HEK293 (cell line): ENCODE data around the gene DHRS7B.
A peak's percentile ranks its signal among the peaks of the same experiment; 100 is the strongest.

Experiments
- GLI2 ChIP-seq: fragments of 450-650 bp; formaldehyde crosslinking; IDR thresholded peaks from 2 replicates; pipeline ENCODE4; 2017; ENCODE audit warnings: missing biosample characterization, missing genetic modification characterization, low read depth, borderline replicate concordance
- GLIS1 ChIP-seq: fragments of 450-650 bp; formaldehyde crosslinking; IDR thresholded peaks from 2 replicates; pipeline ENCODE4 v1.5.1; 2016; ENCODE audit warnings: missing biosample characterization, missing genetic modification characterization
- IKZF3 ChIP-seq: fragments of 450-650 bp; IDR thresholded peaks from 2 replicates; pipeline ENCODE4 v1.5.0; 2018; ENCODE audit warnings: missing biosample characterization, mild to moderate bottlenecking, missing genetic modification characterization, moderate library complexity
- MYNN ChIP-seq: fragments of 450-650 bp; formaldehyde crosslinking; IDR thresholded peaks from 2 replicates; pipeline ENCODE4 v1.5.1; 2016; ENCODE audit warnings: missing biosample characterization, missing genetic modification characterization, borderline replicate concordance
- TCF7L2 ChIP-seq: IDR thresholded peaks from 2 replicates; pipeline ENCODE4 v1.6.1; 2011; ENCODE audit warnings: low read depth, mild to moderate bottlenecking, inconsistent platforms, low read length, moderate library complexity, borderline replicate concordance
- TRIM28 ChIP-seq: IDR thresholded peaks from 2 replicates; pipeline ENCODE4 v1.6.1; 2011; ENCODE audit warnings: low read length, control low read depth, borderline replicate concordance
- YY1 ChIP-seq: fragments of 450-650 bp; formaldehyde crosslinking; IDR thresholded peaks from 2 replicates; pipeline ENCODE4 v1.5.1; 2018; ENCODE audit warnings: missing biosample characterization, missing genetic modification characterization
- ZBTB20 ChIP-seq: fragments of 450-650 bp; formaldehyde crosslinking; IDR thresholded peaks from 2 replicates; pipeline ENCODE4 v1.5.1; 2016; ENCODE audit warnings: missing biosample characterization, missing genetic modification characterization
- ZNF133 ChIP-seq: fragments of 450-650 bp; formaldehyde crosslinking; IDR thresholded peaks from 2 replicates; pipeline ENCODE4 v1.5.1; 2016; ENCODE audit warnings: missing biosample characterization, missing genetic modification characterization
- ZNF24 ChIP-seq: fragments of 450-650 bp; formaldehyde crosslinking; IDR thresholded peaks from 2 replicates; pipeline ENCODE4 v1.5.1; 2016; ENCODE audit warnings: missing biosample characterization, missing genetic modification characterization
- ZNF248 ChIP-seq: fragments of 450-650 bp; formaldehyde crosslinking; IDR thresholded peaks from 2 replicates; pipeline ENCODE4 v1.5.1; 2017; ENCODE audit warnings: missing biosample characterization, missing genetic modification characterization
- ZNF274 ChIP-seq, 2 experiments: fragments of 200-500 bp in 1 of 2; fragments of 450-650 bp in 1 of 2; sonication (Bioruptor generic) in 1 of 2; formaldehyde crosslinking in 1 of 2; IDR thresholded peaks; 2 replicates each; pipeline versions ENCODE4 v1.5.1 to v1.6.1; 2014 to 2016; ENCODE audit warnings: borderline replicate concordance in 1 of 2, inconsistent platforms in 1 of 2, low read length in 1 of 2, missing biosample characterization in 1 of 2, missing genetic modification characterization in 1 of 2
- ZNF394 ChIP-seq: fragments of 450-650 bp; formaldehyde crosslinking; IDR thresholded peaks from 2 replicates; pipeline ENCODE4 v1.5.1; 2016; ENCODE audit warnings: missing biosample characterization, missing genetic modification characterization, mild to moderate bottlenecking, moderate library complexity, borderline replicate concordance
- ZNF48 ChIP-seq: fragments of 450-650 bp; formaldehyde crosslinking; IDR thresholded peaks from 2 replicates; pipeline ENCODE4 v1.5.1; 2016; ENCODE audit warnings: missing biosample characterization, missing genetic modification characterization
- ZNF530 ChIP-seq: fragments of 450-650 bp; formaldehyde crosslinking; IDR thresholded peaks from 2 replicates; pipeline ENCODE4 v1.5.1; 2016; ENCODE audit warnings: low read depth, missing biosample characterization, missing genetic modification characterization
- ZNF596 ChIP-seq: fragments of 450-650 bp; IDR thresholded peaks from 2 replicates; pipeline ENCODE4 v1.5.0; 2018; ENCODE audit warnings: missing biosample characterization, mild to moderate bottlenecking, missing genetic modification characterization, moderate library complexity
- ZNF658 ChIP-seq: fragments of 450-650 bp; formaldehyde crosslinking; IDR thresholded peaks from 2 replicates; pipeline ENCODE4; 2016; ENCODE audit warnings: missing biosample characterization, missing genetic modification characterization
- ZNF664 ChIP-seq: fragments of 450-650 bp; formaldehyde crosslinking; IDR thresholded peaks from 2 replicates; pipeline ENCODE4 v1.5.1; 2016; ENCODE audit warnings: missing biosample characterization, missing genetic modification characterization
- ZNF707 ChIP-seq: fragments of 450-650 bp; formaldehyde crosslinking; IDR thresholded peaks from 2 replicates; pipeline ENCODE4 v1.5.1; 2016; ENCODE audit warnings: missing biosample characterization, missing genetic modification characterization
- ZSCAN16 ChIP-seq: fragments of 450-650 bp; formaldehyde crosslinking; IDR thresholded peaks from 2 replicates; pipeline ENCODE4 v1.5.1; 2016; ENCODE audit warnings: missing biosample characterization, missing genetic modification characterization
- TF ChIP-seq, protein P1 (sequence below): fragments of 450-650 bp; formaldehyde crosslinking; IDR thresholded peaks from 2 replicates; pipeline ENCODE4 v1.5.1; 2016; ENCODE audit warnings: missing biosample characterization, missing genetic modification characterization
- TF ChIP-seq, protein P2 (sequence below): fragments of 450-650 bp; formaldehyde crosslinking; IDR thresholded peaks from 2 replicates; pipeline ENCODE4 v1.5.1; 2016; ENCODE audit warnings: missing biosample characterization, missing genetic modification characterization
- TF ChIP-seq, protein P3 (sequence below): fragments of 450-650 bp; formaldehyde crosslinking; IDR thresholded peaks from 2 replicates; pipeline ENCODE4 v1.5.0; 2017; ENCODE audit warnings: missing biosample characterization, missing genetic modification characterization, borderline replicate concordance
- TF ChIP-seq, protein P4 (sequence below): fragments of 450-650 bp; formaldehyde crosslinking; IDR thresholded peaks from 2 replicates; pipeline ENCODE4 v1.5.1; 2016; ENCODE audit warnings: missing biosample characterization, missing genetic modification characterization
- TF ChIP-seq, protein P5 (sequence below): fragments of 450-650 bp; formaldehyde crosslinking; IDR thresholded peaks from 2 replicates; pipeline ENCODE4 v1.5.1; 2016; ENCODE audit warnings: missing biosample characterization, missing genetic modification characterization, low read depth
- TF ChIP-seq, protein P6 (sequence below): fragments of 450-650 bp; IDR thresholded peaks from 2 replicates; pipeline ENCODE4 v1.5.1; 2018; ENCODE audit warnings: missing biosample characterization, mild to moderate bottlenecking, missing genetic modification characterization
- TF ChIP-seq, protein P7 (sequence below): fragments of 450-650 bp; formaldehyde crosslinking; IDR thresholded peaks from 2 replicates; pipeline ENCODE4 v1.5.1; 2016; ENCODE audit warnings: missing biosample characterization, missing genetic modification characterization

DHRS7B gene

DNA sequence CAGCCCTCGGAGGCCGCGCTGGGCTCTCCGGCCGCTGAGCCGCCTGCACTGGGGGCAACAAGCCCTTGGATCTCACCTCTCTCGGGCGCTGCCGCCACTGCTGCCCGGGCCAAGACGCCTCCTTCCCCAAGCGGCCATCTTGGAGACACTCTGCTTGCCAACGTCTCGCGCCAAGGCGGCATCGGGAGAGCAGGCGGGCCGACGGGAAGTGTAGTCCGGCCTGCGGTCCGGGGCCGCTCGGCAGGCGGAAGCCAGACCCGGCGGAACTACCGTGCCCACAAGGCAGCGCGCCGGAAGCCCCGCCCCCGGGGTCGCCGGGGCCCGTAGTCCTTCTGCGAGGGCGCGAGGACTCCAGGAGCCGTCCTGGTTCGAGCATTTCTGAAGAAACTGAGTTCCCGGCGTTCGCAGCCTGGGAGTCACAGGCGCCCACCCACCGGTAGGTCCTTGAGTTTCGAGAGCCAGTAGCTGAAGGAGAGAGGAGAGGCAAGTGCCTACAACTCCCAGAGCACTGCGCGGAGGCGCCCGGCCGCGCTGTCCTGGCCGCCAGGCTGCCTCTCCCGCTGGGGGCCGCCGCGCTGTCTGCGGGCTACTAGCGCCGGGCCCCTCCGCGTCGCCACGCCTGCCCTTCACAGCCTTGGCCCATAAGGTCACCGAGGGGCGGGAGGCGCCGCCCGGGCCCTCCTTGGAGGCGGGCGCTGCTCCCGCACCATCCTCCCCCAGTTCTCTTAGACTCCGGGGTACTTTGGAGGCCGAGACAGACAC lies 87.4 kb downstream of the DHRS7B start, which contains the start of gene TMEM11 (continued):
- no peak; the same call in 1 of the 2 replicates for TF ChIP-seq TRIM28
- TF ChIP-seq, protein P1, sequence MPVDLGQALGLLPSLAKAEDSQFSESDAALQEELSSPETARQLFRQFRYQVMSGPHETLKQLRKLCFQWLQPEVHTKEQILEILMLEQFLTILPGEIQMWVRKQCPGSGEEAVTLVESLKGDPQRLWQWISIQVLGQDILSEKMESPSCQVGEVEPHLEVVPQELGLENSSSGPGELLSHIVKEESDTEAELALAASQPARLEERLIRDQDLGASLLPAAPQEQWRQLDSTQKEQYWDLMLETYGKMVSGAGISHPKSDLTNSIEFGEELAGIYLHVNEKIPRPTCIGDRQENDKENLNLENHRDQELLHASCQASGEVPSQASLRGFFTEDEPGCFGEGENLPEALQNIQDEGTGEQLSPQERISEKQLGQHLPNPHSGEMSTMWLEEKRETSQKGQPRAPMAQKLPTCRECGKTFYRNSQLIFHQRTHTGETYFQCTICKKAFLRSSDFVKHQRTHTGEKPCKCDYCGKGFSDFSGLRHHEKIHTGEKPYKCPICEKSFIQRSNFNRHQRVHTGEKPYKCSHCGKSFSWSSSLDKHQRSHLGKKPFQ (tag by site-specific recombination): no peak
- peak; percentile 53; the same call in 1 of the 2 replicates for TF ChIP-seq ZNF394
- TF ChIP-seq, protein P2, sequence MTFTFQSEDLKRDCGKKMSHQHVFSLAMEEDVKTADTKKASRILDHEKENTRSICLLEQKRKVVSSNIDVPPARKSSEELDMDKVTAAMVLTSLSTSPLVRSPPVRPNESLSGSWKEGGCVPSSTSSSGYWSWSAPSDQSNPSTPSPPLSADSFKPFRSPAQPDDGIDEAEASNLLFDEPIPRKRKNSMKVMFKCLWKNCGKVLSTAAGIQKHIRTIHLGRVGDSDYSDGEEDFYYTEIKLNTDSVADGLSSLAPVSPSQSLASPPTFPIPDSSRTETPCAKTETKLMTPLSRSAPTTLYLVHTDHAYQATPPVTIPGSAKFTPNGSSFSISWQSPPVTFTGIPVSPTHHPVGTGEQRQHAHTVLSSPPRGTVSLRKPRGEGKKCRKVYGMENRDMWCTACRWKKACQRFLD (tag by site-specific recombination): no peak
- TF ChIP-seq ZNF133: no peak
- TF ChIP-seq, protein P3, sequence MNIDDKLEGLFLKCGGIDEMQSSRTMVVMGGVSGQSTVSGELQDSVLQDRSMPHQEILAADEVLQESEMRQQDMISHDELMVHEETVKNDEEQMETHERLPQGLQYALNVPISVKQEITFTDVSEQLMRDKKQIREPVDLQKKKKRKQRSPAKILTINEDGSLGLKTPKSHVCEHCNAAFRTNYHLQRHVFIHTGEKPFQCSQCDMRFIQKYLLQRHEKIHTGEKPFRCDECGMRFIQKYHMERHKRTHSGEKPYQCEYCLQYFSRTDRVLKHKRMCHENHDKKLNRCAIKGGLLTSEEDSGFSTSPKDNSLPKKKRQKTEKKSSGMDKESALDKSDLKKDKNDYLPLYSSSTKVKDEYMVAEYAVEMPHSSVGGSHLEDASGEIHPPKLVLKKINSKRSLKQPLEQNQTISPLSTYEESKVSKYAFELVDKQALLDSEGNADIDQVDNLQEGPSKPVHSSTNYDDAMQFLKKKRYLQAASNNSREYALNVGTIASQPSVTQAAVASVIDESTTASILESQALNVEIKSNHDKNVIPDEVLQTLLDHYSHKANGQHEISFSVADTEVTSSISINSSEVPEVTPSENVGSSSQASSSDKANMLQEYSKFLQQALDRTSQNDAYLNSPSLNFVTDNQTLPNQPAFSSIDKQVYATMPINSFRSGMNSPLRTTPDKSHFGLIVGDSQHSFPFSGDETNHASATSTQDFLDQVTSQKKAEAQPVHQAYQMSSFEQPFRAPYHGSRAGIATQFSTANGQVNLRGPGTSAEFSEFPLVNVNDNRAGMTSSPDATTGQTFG: no peak
- TF ChIP-seq MYNN (tag by site-specific recombination): no peak
- TF ChIP-seq ZNF274 (IDR thresholded peaks at IDR 0.05; ENCODE audit: low read length): no peak
- TF ChIP-seq ZNF274 (tag by site-specific recombination; IDR thresholded peaks at IDR 0.05; ENCODE audit: borderline replicate concordance): no peak
- TF ChIP-seq, protein P4, sequence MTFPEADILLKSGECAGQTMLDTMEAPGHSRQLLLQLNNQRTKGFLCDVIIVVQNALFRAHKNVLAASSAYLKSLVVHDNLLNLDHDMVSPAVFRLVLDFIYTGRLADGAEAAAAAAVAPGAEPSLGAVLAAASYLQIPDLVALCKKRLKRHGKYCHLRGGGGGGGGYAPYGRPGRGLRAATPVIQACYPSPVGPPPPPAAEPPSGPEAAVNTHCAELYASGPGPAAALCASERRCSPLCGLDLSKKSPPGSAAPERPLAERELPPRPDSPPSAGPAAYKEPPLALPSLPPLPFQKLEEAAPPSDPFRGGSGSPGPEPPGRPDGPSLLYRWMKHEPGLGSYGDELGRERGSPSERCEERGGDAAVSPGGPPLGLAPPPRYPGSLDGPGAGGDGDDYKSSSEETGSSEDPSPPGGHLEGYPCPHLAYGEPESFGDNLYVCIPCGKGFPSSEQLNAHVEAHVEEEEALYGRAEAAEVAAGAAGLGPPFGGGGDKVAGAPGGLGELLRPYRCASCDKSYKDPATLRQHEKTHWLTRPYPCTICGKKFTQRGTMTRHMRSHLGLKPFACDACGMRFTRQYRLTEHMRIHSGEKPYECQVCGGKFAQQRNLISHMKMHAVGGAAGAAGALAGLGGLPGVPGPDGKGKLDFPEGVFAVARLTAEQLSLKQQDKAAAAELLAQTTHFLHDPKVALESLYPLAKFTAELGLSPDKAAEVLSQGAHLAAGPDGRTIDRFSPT (tag by site-specific recombination): peak; percentile 100
- TF ChIP-seq ZNF596 (tag by site-specific recombination): peak; percentile 45; the same call in 1 of the 2 replicates
- TF ChIP-seq GLIS1: peak; percentile 60; the same call in 1 of the 2 replicates
- TF ChIP-seq GLI2 (tag by site-specific recombination): no peak
- no peak for TF ChIP-seq ZNF24 (tag by site-specific recombination)
- TF ChIP-seq, protein P5, sequence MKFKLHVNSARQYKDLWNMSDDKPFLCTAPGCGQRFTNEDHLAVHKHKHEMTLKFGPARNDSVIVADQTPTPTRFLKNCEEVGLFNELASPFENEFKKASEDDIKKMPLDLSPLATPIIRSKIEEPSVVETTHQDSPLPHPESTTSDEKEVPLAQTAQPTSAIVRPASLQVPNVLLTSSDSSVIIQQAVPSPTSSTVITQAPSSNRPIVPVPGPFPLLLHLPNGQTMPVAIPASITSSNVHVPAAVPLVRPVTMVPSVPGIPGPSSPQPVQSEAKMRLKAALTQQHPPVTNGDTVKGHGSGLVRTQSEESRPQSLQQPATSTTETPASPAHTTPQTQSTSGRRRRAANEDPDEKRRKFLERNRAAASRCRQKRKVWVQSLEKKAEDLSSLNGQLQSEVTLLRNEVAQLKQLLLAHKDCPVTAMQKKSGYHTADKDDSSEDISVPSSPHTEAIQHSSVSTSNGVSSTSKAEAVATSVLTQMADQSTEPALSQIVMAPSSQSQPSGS (tag by site-specific recombination): no peak
- no peak for TF ChIP-seq ZNF530
- TF ChIP-seq YY1 (tag by site-specific recombination): peak; percentile 97
- TF ChIP-seq TCF7L2: no peak
- TF ChIP-seq, protein P6, sequence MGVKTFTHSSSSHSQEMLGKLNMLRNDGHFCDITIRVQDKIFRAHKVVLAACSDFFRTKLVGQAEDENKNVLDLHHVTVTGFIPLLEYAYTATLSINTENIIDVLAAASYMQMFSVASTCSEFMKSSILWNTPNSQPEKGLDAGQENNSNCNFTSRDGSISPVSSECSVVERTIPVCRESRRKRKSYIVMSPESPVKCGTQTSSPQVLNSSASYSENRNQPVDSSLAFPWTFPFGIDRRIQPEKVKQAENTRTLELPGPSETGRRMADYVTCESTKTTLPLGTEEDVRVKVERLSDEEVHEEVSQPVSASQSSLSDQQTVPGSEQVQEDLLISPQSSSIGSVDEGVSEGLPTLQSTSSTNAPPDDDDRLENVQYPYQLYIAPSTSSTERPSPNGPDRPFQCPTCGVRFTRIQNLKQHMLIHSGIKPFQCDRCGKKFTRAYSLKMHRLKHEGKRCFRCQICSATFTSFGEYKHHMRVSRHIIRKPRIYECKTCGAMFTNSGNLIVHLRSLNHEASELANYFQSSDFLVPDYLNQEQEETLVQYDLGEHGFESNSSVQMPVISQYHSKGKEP (tag by site-specific recombination): no peak
- no peak for TF ChIP-seq ZNF248 (tag by site-specific recombination)
- TF ChIP-seq ZNF658 (tag by site-specific recombination): no peak
- TF ChIP-seq ZNF664: no peak
- no peak for TF ChIP-seq ZSCAN16
- peak; percentile 76 for TF ChIP-seq ZBTB20 (tag by site-specific recombination)
- 0 out of 2 replicates have a peak, but pooled peaks have one; percentile 58 for TF ChIP-seq IKZF3 (tag by site-specific recombination)
- TF ChIP-seq ZNF707 (tag by site-specific recombination): no peak
- TF ChIP-seq ZNF48 (tag by site-specific recombination): no peak
- TF ChIP-seq, protein P7, sequence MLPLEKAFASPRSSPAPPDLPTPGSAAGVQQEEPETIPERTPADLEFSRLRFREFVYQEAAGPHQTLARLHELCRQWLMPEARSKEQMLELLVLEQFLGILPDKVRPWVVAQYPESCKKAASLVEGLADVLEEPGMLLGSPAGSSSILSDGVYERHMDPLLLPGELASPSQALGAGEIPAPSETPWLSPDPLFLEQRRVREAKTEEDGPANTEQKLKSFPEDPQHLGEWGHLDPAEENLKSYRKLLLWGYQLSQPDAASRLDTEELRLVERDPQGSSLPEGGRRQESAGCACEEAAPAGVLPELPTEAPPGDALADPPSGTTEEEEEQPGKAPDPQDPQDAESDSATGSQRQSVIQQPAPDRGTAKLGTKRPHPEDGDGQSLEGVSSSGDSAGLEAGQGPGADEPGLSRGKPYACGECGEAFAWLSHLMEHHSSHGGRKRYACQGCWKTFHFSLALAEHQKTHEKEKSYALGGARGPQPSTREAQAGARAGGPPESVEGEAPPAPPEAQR: no peak
